GM21360 (cell line): ENCODE results near the gene SLC6A12.

Experiments used
- ATAC-seq: cut with Tn5 transposase; IDR thresholded peaks from one replicate; pipeline ENCODE4 v1.9.1; 2021; ENCODE audit warnings: mild to moderate bottlenecking, moderate library complexity; ENCODE audit not compliant: unreplicated experiment

The SLC6A12 gene

DNA sequence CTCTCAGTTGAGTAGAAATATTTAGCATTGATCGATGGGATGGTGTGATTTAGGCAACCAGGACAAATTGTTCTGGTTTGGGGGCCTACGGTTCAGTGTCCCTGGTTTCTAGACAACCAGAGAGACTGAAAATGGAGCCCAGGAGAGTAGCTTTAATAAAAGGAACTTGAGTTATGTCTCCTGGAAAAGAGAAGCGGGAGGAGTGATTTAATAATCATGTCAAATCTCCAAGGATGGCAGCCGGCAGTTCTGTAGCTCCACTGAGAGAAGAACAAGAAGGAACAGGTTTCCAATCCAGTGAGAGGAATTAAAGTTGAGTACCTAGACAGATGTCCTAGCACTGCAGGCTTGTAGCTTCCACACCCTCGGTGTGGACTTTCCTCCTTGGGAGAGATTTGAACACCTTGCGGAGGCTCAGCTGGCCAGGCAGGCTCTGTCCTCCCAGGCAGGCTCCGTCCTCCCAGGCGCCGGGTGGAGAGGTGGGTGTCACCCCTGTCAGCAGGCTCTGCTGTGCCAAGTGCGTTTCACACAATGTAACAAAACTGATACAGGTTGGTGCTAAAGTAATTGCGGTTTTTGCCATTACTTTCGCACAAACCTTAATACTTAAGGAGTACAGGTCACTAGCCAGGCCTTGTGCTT lies 45.9 kb downstream of the SLC6A12 start:
- ATAC-seq, result no peak

DNA sequence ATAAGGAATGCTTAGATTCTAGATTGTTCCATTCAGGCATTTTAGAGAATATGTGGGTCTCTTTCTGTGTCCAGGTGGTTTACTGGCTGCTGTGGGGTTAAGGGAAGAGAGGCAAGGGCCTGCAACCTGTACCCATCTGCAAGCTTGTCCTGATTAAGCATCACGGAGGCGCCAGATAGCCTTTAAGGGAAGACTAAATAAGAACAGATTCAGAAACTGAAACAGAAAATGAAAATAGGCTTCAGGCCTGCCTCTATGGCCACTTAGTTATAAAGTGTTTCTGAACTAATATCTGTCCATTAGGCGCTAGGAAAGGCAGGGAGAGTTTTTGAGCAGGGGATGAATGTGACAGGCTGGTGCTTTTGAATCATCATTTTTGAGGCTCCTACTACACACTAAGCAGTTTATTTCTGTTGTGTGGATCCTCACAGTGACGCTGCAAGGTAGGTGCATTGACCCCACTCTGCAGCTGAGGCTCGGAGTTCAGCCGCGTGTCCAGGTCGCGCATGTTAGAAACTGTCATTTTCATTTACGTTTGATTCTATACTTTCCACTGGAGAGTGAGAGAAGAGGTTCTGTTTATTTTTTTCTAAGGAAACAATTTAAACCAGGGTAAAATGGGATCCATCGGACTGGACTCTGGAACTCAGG lies 47.4 kb downstream of the SLC6A12 start:
- ATAC-seq, result no peak

DNA sequence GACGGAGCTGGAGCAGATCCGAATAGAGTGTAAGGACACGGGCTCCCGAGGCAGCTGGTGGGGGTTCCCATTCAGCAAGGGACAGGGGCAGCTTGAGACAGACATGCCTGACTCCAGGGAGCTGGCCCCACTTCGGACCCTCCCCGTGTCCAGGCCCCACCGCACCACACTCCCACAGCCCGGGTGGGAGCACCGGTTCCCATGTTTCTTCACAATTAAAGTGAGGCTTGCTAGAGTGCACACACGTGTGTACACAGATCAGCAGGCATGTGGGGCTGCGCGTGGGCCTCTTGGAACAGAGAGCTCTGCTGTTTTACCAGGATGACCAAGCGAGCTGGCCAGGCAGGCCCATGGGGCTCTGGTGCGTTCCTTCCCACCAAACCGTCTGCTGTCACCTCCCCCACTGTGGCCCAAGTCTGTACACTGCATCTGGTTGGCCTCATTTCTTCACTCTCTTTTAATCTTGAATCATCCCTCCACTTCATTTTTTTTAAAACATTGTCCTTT lies 48.0 kb downstream of the SLC6A12 start:
- ATAC-seq, result no peak

DNA sequence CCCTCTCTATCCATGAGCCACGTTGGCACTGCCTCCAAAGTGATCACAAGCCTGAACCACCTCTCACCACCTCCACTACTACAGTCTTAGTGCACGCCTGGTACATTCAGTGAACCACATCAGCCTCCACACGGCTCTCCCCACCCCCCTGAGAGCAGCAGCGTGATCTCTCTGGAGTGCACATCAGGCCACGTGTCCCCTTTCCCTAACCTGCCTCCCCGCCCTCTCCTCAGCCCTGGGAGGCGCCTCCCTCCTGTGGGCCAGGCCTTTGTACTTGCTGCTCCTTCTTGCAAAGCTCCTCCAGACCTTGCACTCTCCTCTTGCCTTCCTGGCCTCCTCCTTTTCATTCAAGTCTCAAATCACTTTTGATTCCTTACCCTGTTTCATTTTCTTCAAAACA lies 49.8 kb downstream of the SLC6A12 start:
- ATAC-seq, result no peak

DNA sequence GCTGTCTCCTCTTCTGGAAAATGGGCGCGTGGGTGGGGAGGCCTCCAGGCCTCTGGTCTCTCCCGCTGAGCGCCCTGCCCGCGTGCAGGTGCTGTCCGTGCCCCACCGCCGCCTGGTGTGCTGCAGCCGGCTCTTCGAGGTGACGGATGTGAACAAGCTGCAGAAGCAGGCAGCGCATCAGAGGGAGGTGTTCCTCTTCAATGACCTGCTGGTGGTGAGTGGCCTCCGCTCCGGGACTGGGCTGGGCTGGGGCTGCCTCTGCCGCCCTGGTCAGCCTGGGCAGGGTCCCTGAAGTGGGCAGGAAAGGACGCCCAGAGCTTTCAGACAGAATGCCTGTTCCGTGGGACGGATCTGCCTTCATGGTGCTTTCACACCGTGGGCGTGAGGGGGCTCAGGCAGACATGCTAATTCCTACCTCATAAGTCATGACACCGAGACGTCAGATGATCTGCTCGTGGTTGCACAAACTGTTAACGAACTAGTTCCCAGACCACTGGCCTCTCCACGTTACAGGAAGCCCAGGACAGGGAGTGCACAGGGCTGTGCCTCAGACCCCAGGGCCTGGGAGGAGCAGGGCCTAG lies 50.5 kb downstream of the SLC6A12 start:
- ATAC-seq, result no peak

DNA sequence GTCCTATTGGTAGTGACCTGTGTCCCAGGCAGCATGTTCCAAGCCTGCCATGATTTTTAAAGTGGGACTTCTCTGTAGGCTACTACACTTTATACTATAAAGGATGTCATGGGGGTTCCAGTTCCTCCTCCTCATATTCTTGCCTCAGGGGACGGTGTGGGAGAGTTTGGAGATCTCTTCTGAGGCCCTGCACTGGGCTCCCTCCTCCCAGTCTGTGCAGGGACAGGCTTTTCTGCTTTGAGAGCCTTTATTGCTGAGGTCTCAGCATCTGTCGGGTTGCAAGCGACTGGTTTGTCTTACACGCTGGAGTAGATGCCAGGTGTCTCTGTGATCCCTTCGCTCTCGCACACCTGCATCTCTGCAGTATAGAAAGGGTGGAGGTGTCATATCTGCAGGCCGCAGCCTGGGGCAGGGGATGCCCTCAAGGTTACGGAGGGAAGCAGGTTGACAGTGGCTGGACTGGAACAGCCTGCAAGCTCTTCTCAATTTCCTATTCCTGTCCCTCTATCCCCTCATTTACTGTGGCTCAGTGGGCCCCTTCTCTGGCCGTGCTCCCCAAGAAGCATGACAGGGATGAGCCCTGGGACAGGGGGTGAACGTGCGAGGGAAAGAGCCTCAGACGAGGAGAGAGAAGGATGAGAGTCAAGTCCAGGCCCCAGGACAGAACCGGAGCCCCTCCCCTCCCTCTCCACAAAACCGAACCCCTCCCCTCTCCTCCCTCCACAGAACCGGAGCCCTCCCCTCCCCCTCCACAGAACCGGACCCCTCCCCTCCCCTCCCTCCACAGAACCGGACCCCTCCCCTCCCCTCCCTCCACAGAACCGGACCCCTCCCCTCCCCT lies 51.3 kb downstream of the SLC6A12 start:
- ATAC-seq, result no peak

DNA sequence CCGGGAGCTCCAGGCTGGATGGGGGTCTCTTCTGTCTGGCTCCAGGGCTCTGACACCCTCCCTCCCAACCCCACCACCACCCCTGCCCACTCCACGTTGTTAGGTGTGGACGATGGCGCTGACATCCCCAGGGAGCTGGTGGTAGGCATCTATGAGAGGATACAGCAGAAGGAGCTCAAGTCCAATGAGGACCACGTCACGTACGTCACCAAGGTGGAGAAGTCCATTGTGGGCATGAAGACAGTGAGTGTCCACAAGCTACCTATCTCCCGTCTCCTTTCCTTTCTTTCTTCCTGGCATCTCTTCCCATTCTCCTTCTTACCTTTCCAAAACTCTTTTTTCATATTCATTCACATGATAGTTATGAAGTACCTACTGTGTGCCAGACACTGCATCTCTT lies 52.1 kb downstream of the SLC6A12 start:
- ATAC-seq, result no peak

DNA sequence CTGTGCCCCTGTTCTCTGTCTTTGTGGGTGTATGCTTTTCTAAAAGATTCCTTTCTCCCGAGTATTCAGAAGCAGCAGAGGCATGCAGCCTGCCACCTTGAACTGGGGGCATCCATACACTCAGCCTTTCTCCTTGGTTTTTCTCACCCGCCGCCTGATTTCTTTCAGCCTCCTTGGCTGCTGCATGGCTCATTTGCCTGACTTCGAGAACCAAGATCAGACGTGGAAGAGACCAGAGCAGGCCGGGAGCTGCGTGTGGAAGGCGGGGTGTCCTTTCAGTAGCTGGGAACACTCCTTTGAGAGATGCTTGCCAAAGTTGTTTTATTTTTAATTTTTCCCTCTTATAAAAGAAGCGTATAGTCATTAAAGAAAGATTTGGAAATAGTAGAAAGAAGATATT lies 53.1 kb downstream of the SLC6A12 start:
- ATAC-seq, result no peak

DNA sequence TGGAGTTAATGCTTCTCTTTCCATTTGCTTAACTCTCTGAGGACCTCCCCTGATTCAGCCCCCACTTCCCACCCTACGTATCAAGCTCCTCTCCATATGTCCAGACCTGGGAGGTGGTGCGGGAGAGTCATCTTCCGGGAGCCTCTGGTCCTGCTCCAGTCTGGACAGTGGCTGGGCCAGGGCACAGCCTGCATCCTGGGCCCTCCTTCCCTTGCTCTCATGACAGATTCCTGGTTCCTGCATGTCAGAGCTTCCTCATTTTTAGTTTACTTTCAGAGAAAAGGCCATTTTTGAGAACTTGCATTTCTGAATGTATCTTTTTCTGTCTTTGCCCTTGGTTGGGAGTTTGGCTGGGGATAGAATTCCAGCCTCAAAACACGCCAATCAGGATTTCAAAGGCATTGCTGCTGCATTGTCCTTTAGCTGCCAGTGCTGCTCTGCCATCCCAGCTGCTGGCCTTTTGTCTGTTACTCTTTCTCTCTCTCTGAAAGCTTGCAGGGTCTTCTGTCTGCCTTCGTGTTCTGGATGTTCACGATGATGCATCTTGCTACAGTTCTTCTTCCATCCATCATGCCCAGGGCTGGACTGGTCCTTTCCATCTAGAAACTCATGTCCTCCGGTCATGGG lies 54.7 kb downstream of the SLC6A12 start:
- ATAC-seq, result no peak

DNA sequence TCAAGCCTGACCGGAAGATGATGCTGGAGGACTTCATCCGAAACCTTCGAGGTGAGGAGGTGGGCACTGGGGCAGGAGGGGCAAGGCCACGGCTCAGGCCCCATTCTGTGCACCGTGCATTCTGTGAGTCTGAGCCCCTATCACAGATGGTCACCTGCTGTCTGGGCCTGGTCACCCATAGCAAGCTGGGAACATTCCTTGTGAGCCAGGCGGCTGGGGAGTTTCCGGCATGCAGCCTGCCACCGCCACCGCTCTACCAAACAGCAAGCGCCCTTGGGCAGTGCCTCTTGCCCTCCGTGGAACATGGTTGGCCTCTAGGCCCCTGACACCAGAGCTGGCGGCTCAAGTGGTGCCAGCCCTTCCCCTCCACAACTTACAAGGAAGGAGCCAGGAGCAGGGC lies 56.3 kb downstream of the SLC6A12 start:
- no peak for ATAC-seq

DNA sequence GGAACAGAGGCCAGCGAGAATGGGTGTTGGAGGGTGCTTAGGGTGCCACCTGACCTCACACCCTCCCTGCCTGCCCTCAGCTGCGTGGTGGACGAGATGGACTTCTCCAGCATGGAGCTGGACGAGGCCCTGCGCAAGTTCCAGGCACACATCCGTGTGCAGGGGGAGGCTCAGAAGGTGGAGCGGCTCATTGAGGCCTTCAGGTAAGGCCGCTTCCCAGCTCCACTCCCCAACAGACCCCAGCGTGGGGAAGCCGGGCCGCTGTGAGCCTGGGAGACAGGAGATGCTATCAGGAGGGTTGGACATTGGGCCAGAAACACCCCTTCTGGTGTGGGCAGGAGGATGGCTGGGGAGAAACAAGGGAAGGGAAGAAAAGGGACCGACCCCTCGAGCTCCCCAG lies 57.0 kb downstream of the SLC6A12 start:
- no peak for ATAC-seq

DNA sequence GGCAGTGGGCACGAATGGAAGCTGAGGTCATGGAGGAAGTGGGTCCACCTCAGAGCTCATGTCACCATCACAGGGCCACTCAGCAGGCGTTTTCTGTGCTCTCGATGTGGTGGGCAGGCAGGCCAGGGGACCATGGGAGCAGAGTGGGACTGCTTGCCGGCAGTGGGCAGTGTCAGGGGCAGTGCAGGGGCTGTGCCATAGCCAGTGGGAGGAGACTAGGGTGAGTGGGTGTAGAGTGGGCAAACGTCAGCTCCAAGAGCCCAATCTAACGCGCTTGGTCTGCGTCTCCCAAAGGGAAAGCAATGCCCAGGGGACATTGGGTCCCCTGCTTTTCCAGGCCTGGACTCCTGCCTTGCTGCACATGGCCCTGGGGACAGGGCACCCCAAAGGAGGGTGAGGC lies 58.3 kb downstream of the SLC6A12 start:
- ATAC-seq, result no peak

DNA sequence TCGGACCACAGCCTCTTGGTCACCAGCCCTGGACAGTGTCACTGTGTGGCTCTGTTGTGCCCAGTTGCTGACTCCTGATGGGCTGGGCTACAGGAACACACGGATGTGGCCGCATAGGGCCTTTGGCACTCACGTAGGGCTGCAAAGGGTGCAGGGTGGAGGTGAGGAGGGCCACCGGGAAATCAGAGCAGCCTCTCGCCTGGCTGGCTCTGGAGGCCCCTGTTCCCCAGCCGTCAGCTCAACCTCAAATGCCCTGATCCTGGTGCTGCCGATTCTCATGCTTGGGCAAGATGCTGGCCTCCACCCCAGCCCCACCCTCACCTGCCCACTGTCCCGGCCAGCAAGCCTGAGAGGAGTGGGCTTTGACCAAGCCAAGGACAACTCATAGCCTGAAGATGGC lies 59.0 kb downstream of the SLC6A12 start:
- ATAC-seq, result no peak

DNA sequence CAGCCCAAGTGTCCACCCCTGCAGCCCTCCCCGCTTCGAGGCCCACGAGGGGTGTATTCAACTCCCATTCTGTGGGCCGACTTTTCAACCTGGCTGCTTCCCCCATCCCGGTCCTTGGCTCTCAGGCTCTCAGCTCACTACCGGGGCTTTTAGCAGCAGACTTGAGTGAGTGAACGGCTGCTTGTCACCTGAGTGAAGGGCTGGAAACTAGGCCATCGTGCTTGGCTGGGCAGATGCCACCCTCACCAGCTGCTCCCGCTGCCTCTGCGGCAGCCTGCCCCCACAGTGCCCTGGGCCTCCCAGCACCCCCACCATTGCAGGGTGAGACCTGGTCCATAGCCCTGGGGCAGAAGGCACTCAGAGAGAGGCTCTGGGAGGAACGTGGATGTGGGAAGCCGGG lies 59.9 kb downstream of the SLC6A12 start:
- no peak for ATAC-seq

DNA sequence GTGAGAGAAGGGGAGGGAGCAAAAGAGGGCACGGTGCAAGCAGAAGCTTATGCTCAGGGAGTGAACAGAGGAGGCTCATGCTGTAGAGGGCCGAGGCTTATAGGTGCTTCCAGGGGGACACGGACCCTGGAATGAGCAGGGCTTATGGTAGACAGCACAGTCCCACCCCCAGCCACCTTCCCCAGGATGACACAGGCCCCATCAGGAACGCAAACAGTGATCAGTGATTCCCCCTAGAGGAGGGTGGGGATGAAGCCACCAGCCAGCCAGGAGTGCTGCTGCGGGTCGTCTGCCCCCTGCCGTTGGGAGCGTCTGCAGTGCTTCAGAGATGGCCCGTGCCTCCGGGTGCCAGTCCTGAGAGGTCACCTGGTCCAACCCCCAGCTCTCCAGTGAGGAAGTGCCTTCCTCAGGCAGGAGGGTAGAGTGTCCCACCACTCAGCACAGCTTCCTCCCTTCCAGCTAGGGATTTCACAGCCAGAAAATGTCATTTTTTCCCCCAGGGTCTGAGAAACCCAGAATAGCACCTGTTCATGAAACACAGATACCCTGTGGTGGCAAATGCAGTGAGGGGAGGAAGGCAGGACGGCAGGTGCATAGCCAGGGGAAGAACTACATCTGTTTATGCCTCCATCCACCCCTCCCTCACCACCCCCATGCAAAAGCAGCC lies 60.7 kb downstream of the SLC6A12 start:
- peak; percentile 59 for ATAC-seq

DNA sequence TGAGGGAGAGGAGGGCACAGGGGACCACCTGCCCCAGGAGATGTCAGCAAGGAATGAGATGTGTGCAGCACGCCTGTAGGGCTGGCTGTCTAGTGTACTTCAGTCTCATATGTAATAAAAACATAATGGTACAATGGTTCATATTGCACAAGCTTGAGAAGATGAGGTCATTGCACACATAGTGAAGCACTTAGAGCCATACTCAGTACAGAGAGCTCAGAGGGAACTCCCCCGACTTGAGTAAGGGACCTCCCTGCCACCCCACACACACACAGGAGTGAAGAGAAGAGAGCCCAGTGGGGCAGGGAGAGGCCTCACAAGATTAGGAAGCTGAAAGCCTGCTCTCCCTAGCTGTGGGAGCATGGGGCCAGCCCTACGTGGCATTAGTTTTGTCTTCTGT lies 61.5 kb downstream of the SLC6A12 start:
- no peak for ATAC-seq

DNA sequence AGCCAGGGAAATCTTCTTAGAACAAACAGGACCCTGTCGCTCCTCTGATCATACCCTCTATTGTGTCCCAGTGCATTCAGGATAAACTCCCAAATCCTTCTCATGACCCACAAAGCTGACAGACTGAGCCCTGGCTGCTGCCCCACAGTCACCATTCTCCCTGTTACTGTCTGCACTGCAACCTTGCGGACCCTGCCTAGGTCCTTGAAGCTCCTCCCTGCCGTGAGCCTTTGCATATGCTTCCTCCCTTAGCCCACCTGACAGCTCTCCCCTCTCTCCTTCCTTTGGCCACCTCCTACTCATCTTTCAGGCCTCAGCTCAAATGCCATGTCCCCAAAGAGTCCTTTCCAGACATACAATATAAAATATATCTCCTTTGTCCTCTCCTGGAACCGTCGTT lies 62.4 kb downstream of the SLC6A12 start:
- ATAC-seq, result no peak

DNA sequence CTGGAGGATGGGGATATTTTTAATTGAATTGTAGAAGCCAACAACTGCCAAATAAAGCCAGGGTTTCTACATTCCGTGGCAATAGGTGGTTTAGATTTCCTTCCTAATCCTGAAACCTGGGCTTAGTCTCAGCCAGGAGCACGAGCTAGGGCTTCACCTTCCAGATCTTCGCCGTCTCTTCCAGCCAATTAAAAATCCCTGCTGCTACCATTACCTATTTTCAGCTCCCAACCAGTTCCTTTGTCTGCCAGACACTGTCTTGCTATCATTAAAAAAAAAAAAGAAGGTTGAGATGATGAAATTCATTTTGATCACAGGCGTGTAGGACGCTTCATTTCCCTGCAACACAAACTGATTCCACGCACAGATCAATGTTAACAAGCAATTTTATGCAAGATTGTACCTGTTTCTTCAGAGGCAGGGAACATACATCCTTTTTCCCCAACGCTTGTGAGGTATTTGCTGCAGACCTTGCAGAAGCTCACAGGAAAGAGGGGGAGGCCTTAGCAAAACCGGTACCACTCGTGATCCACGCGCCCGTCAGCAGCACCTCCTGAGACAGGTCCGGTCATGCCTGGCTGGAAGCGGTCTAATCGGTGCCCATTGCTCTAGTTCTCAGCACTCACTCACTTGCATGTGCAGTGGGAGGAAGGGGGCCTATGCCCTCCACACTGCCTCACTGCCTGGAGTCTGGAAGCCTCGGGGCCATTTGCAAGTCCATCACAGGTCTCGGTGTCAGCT lies 65.1 kb downstream of the SLC6A12 start:
- no peak for ATAC-seq

DNA sequence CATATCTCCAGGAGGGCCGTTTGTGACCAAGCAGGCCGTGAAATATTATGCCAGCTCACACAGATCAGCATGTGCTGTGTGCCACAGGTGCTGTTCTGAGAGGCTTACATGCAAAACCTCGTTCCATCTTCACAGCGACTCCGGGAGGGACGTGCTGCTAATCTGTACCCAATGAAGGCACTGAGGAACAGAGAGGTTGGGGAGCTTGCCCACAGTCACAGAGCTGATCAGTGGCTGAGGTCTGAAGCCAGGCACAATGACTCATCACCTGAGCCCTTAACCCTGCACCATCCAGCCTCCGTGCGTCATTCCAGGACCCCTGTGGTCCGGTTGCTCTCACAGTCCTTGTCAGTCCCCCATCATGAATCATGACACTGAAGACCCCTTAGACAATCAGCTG lies 66.7 kb downstream of the SLC6A12 start:
- ATAC-seq, result no peak
